Right cardiac atrium (tissue), 5 donors: ENCODE measurements around the gene CDH11. TPM values are rescaled to one million over a fixed set of nuclear protein-coding genes. Genes with fewer than 3 reads are reported as not detected.
A peak's percentile ranks its signal among the peaks of the same experiment; 100 is the strongest.

Experiments
- ATAC-seq, 2 donors: fragments of 200-7000 bp; cut with Tn5 transposase; one replicate each; pipeline versions ENCODE4 v1.8.0 to v1.9.1; 2020; ENCODE audit warnings: moderate library complexity in 2 of 2, mild to moderate bottlenecking in 1 of 2
- DNase-seq, 3 donors: peaks; one replicate each; pipeline ENCODE4 v3.0.0-alpha.2; 2020
- H3K27ac ChIP-seq: one replicate; pipeline ENCODE4 v1.5.1; 2013; ENCODE audit warnings: mild to moderate bottlenecking, low read length, control low read depth, moderate library complexity
- H3K27me3 ChIP-seq: one replicate; pipeline ENCODE4 v1.6.1; 2013; ENCODE audit not compliant: control insufficient read depth, insufficient read depth
- H3K4me1 ChIP-seq: one replicate; pipeline ENCODE4 v1.6.1; 2013; ENCODE audit warnings: low read length; ENCODE audit not compliant: control insufficient read depth, insufficient read depth
- H3K4me3 ChIP-seq: one replicate; pipeline ENCODE4 v1.5.1; 2013; ENCODE audit warnings: low read length, control low read depth
- H3K9me3 ChIP-seq: one replicate; pipeline ENCODE4 v1.6.1; 2013; ENCODE audit warnings: low read length; ENCODE audit not compliant: control insufficient read depth
- WGBS: extraction: QIAGEN DNeasy Blood & Tissue Kit; methylation state at CpG from one replicate; pipeline ENCODE4 v1.1.7; 2013; 5-methylcytosine and 5-hydroxymethylcytosine counted together
- intact Hi-C, 4 donors: fragments of 100-400 bp; cut with DNase I; formaldehyde crosslinking; loops; one replicate each; pipeline versions ENCODE4 v1.11.0 to v1.14.0; 2022 to 2023
- polyA plus RNA-seq: library from polyadenylated mRNA; stranded (reverse); fragments of 200-250 nt; gene quantifications from one replicate; pipeline ENCODE4 v1.2.3, GENCODE V29; 2013
- total RNA-seq, 4 donors: library from RNA; stranded (reverse); fragmentation: NEBNext Ultra II Directional; extraction: Animal tissue kit (Norgen Biotek cat#: 25700); gene quantifications; one replicate each; pipeline ENCODE4 v1.2.1, GENCODE V29; 2021
- donor health status: healthy with polysubstance abuse.
- donor health status: DM: no; HTN: yes; CAD: no.
- donor health status: DM: no; HTN: no; CAD: no.
- donor health status: DM: no; HTN: yes; CAD: no; lungs with severe emphysema.
- donor health status: DM: yes; HTN: yes; CAD: no.

The CDH11 gene
- total and polyA plus RNA-seq, 5 donors: 2.2 to 36.9 (median 25.8) TPM

GRCh38 chr16:65021852-65022595, 99.8 kb downstream of the CDH11 start:
- WGBS: 70% methylated on average over 2 of the region's 2 CpGs
- H3K27ac ChIP-seq: no peak overlapping the region
- ATAC-seq (no peak), DNase-seq (no peak)
- H3K4me1 ChIP-seq: no peaks in the 10 kb centered on the region
- intact Hi-C loops: no loop called here
- H3K27me3 ChIP-seq: no peaks in the 10 kb centered on the region
- no peaks in the 10 kb centered on the region for H3K9me3 ChIP-seq
- H3K4me3 ChIP-seq: no peak overlapping the region

GRCh38 chr16:65016754-65017153, 105.1 kb downstream of the CDH11 start:
- Histone ChIP-seq H3K4me3 (no peak overlapping the region), H3K4me1 (no peaks in the 10 kb centered on the region), H3K27ac (no peak overlapping the region), H3K9me3 (no peaks in the 10 kb centered on the region), H3K27me3 (no peaks in the 10 kb centered on the region)
- intact Hi-C loops: no loop called here
- DNase-seq (no peak), ATAC-seq (no peak)

GRCh38 chr16:65015599-65015998, 106.3 kb downstream of the CDH11 start:
- intact Hi-C loops: no loop called here
- no peaks in the 10 kb centered on the region for H3K4me1 ChIP-seq

DNA sequence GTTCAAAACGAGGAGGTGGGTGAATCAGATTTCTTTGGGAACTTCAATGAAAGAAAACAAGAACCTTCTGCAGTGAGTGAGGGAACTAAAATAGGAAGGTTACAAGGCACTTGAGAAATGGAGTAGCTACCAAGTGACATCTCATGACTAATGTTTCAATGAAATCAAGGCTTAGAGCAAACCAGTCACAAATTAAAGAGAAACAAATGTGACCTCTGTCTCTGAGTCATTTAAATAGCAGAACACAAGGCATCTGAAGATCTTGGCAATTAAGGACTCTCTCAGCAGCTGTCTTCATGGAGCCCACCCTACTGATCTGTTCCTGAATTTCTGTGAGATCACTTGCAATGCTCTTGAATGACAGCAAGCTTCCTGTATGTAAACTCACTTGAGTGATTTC, 109.5 kb downstream of the CDH11 start:
- H3K27ac ChIP-seq: no peak overlapping the region
- no peak overlapping the region for H3K4me3 ChIP-seq
- intact Hi-C loops: no loop called here
- H3K9me3 ChIP-seq: no peaks in the 10 kb centered on the region
- DNase-seq (no peak), ATAC-seq (no peak)
- H3K27me3 ChIP-seq: no peaks in the 10 kb centered on the region
- WGBS: 65% methylated on average over 1 of the region's 1 CpG
- H3K4me1 ChIP-seq: no peaks in the 10 kb centered on the region

More at GRCh38 chr16:65015599-65015998, 106.3 kb downstream of the CDH11 start:
- no peaks in the 10 kb centered on the region for H3K9me3 ChIP-seq
- no peaks in the 10 kb centered on the region for H3K27me3 ChIP-seq
- no peak for DNase-seq
- ATAC-seq: no peak
- no peak overlapping the region for H3K4me3 ChIP-seq
- no peak overlapping the region for H3K27ac ChIP-seq

DNA sequence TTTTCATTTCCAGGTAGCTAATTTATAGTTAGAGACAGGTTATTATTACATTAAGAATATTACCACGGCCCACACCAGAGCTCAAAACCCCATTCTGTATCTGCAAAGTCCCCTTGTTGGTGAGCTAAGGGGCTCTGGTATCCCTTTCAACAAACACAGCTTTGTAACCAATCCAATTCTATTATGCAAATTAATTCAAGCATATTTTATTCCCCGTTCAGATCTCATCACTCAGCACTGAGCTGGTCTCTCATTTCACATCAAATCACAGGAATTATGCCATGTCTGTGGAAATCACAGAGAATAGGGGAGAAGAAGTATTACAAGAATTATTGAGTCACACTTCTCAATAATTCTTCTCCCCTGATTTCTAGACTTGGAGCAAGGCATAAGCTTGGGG, 111.7 kb downstream of the CDH11 start:
- intact Hi-C loops: no loop called here
- no peaks in the 10 kb centered on the region for H3K9me3 ChIP-seq
- DNase-seq (no peak), ATAC-seq (no peak)
- no peak overlapping the region for H3K4me3 ChIP-seq
- H3K4me1 ChIP-seq: no peaks in the 10 kb centered on the region
- H3K27ac ChIP-seq: no peak overlapping the region
- no peaks in the 10 kb centered on the region for H3K27me3 ChIP-seq
- WGBS: 29% methylated on average over 2 of the region's 2 CpGs

DNA sequence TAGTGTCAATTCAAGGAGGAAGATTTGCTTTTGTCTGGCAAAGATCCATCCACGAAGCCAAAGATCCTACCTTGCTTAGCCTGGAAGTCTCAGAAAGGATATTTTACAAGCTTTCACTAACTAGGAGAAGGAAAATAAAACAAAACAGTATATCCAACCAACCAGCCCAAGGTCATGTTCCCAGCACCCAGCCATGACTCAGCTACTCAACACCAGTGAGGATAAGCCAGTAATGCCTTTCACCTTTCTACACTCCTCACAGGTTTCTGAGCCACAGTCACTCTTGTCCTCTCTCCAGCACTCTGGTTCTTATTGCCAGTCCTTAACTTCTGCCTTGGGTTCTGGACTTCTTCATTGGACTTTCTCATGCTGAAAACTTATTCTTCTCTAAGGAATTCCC, 116.2 kb downstream of the CDH11 start:
- no peaks in the 10 kb centered on the region for H3K27me3 ChIP-seq
- no peak overlapping the region for H3K4me3 ChIP-seq
- no peaks in the 10 kb centered on the region for H3K9me3 ChIP-seq
- ATAC-seq (no peak), DNase-seq (no peak)
- no peaks in the 10 kb centered on the region for H3K4me1 ChIP-seq
- 82% methylated on average over 1 of the region's 1 CpG for WGBS
- H3K27ac ChIP-seq: no peak overlapping the region
- intact Hi-C loops: no loop called here

- peak in 1 of 3 donors; percentile 36 for DNase-seq
- intact Hi-C loops: no loop called here
- H3K4me3 ChIP-seq: no peak overlapping the region
- no peaks in the 10 kb centered on the region for H3K9me3 ChIP-seq
- no peaks in the 10 kb centered on the region for H3K4me1 ChIP-seq
- peak; percentile 26 to 39 for ATAC-seq
- H3K27me3 ChIP-seq: no peaks in the 10 kb centered on the region
- 93% methylated on average over 16 of the region's 16 CpGs for WGBS
- no peak overlapping the region for H3K27ac ChIP-seq
Measured at GRCh38 chr16:65004570-65004969, 117.3 kb downstream of the CDH11 start.

DNA sequence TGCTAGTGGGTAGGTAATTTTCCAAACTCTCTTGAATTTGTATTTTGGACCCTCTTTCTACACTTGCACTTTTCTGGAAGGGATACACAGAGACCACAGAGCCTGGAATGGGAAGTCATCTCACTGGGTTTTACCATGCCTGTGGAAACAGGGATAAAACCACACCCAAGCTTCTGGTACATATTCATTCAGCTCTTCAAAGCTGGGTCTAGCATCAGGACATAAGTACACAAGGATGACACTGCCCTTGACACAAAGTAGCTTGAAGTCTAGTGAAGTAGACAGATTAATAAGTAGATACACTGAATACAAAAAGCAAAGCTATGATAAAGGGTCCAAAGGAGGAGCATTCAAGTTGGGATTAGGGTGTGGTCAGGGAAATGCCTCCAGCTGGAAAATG, 118.2 kb downstream of the CDH11 start:
- ATAC-seq (no peak), DNase-seq (no peak)
- H3K27ac ChIP-seq: no peak overlapping the region
- H3K4me3 ChIP-seq: no peak overlapping the region
- intact Hi-C loops: no loop called here
- no peaks in the 10 kb centered on the region for H3K4me1 ChIP-seq
- H3K9me3 ChIP-seq: no peaks in the 10 kb centered on the region
- H3K27me3 ChIP-seq: no peaks in the 10 kb centered on the region

DNA sequence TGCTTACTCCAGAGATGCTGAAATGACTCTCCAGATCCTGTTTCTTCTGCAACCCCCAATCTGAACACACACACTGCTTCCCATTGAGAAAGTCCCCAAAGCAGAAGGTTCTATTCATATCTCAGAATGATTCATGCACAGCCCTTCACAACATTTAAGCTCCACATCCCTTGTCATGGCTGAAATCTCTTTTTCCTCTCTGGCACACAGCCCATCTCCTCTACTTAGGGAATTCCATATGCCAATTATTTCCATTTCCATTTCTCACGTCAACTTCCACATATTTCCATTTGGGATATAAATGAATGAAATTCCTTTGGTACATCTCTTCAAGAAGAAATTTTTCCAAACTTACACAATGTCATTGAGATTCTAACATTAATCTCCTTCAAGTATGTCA, 119.6 kb downstream of the CDH11 start:
- no peaks in the 10 kb centered on the region for H3K9me3 ChIP-seq
- no peaks in the 10 kb centered on the region for H3K27me3 ChIP-seq
- DNase-seq (no peak), ATAC-seq (peak in 1 of 2 donors; percentile 62)
- no peak overlapping the region for H3K4me3 ChIP-seq
- H3K27ac ChIP-seq: no peak overlapping the region
- 30% methylated on average over 1 of the region's 1 CpG for WGBS
- H3K4me1 ChIP-seq: no peaks in the 10 kb centered on the region
- intact Hi-C loops: no loop called here

GRCh38 chr16:65000654-65001053, 121.2 kb downstream of the CDH11 start:
- H3K27me3 ChIP-seq: no peaks in the 10 kb centered on the region
- no peak overlapping the region for H3K27ac ChIP-seq
- DNase-seq (no peak), ATAC-seq (no peak)
- no peaks in the 10 kb centered on the region for H3K4me1 ChIP-seq
- 96% methylated on average over 3 of the region's 3 CpGs for WGBS
- no peaks in the 10 kb centered on the region for H3K9me3 ChIP-seq
- no peak overlapping the region for H3K4me3 ChIP-seq
- intact Hi-C loops: no loop called here

- 82% methylated on average over 2 of the region's 2 CpGs for WGBS
- intact Hi-C loops: no loop called here
- no peaks in the 10 kb centered on the region for H3K4me1 ChIP-seq
- H3K27ac ChIP-seq: no peak overlapping the region
- DNase-seq (no peak), ATAC-seq (no peak)
- H3K4me3 ChIP-seq: no peak overlapping the region
- no peaks in the 10 kb centered on the region for H3K27me3 ChIP-seq
- H3K9me3 ChIP-seq: no peaks in the 10 kb centered on the region
Measured at GRCh38 chr16:64997751-64998150, 124.1 kb downstream of the CDH11 start.

- intact Hi-C loops: no loop called here
- no peaks in the 10 kb centered on the region for H3K4me1 ChIP-seq
Measured at GRCh38 chr16:64997121-64997520, 124.7 kb downstream of the CDH11 start.

More at GRCh38 chr16:64997121-64997520, 124.7 kb downstream of the CDH11 start:
- no peaks in the 10 kb centered on the region for H3K9me3 ChIP-seq
- 96% methylated on average over 9 of the region's 9 CpGs for WGBS
- H3K27ac ChIP-seq: no peak overlapping the region
- H3K4me3 ChIP-seq: no peak overlapping the region
- ATAC-seq (no peak), DNase-seq (no peak)
- H3K27me3 ChIP-seq: no peaks in the 10 kb centered on the region
